NT2/D1 (cell line): ENCODE measurements around the gene CATSPER3.

Experiments
- SUZ12 ChIP-seq: IDR thresholded peaks from 2 replicates; pipeline ENCODE4 v1.6.1; 2011; ENCODE audit not compliant: insufficient read length, insufficient read depth; ENCODE audit errors: extremely low read depth
- YY1 ChIP-seq: IDR thresholded peaks from 2 replicates; pipeline ENCODE4 v1.6.1; 2011; ENCODE audit not compliant: insufficient read length, insufficient read depth
- ZNF274 ChIP-seq: IDR thresholded peaks from 2 replicates; pipeline ENCODE4 v1.6.1; 2011; ENCODE audit warnings: mild to moderate bottlenecking, low read depth, low read length

- TF ChIP-seq ZNF274 (no peak), SUZ12 (no peak), YY1 (no peak)
These were observed 2.4 kb upstream of the CATSPER3 start for GRCh38 chr5:134965271-134965825.
